Neural cell (in vitro differentiated cells): Measurements from ENCODE around the gene MRPL43. TPM values are rescaled to one million over a fixed set of nuclear protein-coding genes. Genes with fewer than 3 reads are reported as not detected.
A peak's percentile ranks its signal among the peaks of the same experiment; 100 is the strongest.

Experiments
- H2AFZ ChIP-seq: fragments of 200-600, 300-800 bp; sonication (generic), shearing (Covaris generic); 2 replicates; pipeline ENCODE4 v1.6.0; 2014; ENCODE audit warnings: low read depth, mild to moderate bottlenecking, antibody characterized with exemption, low read length, moderate library complexity
- H3F3A ChIP-seq: fragments of 200-600 bp; shearing (Covaris generic); 2 replicates; pipeline ENCODE4 v1.6.1; 2016; ENCODE audit warnings: mild to moderate bottlenecking, moderate library complexity, mixed read lengths, antibody characterized with exemption, low read length; ENCODE audit not compliant: insufficient read depth, poor library complexity, severe bottlenecking
- H3K27ac ChIP-seq: fragments of 200-600, 300-800 bp; sonication (generic), shearing (Covaris generic); 2 replicates; pipeline ENCODE4 v1.5.1; 2014; ENCODE audit warnings: mild to moderate bottlenecking, low read length, moderate library complexity
- H3K27me3 ChIP-seq: fragments of 300-800, 200-600 bp; sonication (generic), shearing (Covaris generic); 2 replicates; pipeline ENCODE4 v1.6.0; 2014; ENCODE audit warnings: mild to moderate bottlenecking, low read depth, low read length, moderate library complexity; ENCODE audit not compliant: insufficient read depth
- H3K36me3 ChIP-seq: fragments of 300-800, 200-600 bp; sonication (generic), shearing (Covaris generic); 2 replicates; pipeline ENCODE4 v1.5.1; 2014; ENCODE audit warnings: mild to moderate bottlenecking, antibody characterized with exemption, low read length, moderate library complexity; ENCODE audit not compliant: insufficient read depth
- H3K4me2 ChIP-seq: fragments of 300-800, 200-600 bp; sonication (generic), shearing (Covaris generic); 2 replicates; pipeline ENCODE4 v1.6.0; 2014; ENCODE audit warnings: mild to moderate bottlenecking, low read length
- H3K4me3 ChIP-seq: fragments of 300-800, 200-600 bp; sonication (generic), shearing (Covaris generic); 2 replicates; pipeline ENCODE4 v1.5.1; 2014; ENCODE audit warnings: mild to moderate bottlenecking, low read length, moderate library complexity
- H3K79me2 ChIP-seq: fragments of 200-600 bp; shearing (Covaris generic); replicated peaks from 2 replicates; pipeline ENCODE4 v1.6.0; 2014; ENCODE audit warnings: mild to moderate bottlenecking, low read length, moderate library complexity; ENCODE audit not compliant: insufficient read depth
- H3K9ac ChIP-seq: fragments of 300-800, 200-600 bp; sonication (generic), shearing (Covaris generic); 2 replicates; pipeline ENCODE4 v1.6.1; 2016; ENCODE audit warnings: mild to moderate bottlenecking, low read length, mixed read lengths
- H3K9me2 ChIP-seq: fragments of 200-600 bp; shearing (Covaris generic); 2 replicates; pipeline ENCODE4 v1.6.1; 2016; ENCODE audit warnings: mild to moderate bottlenecking, low read length, mixed read lengths; ENCODE audit not compliant: insufficient read depth
- H3K9me3 ChIP-seq: fragments of 200-600, 300-800 bp; sonication (generic), shearing (Covaris generic); 2 replicates; pipeline ENCODE4 v1.6.1; 2016; ENCODE audit warnings: mild to moderate bottlenecking, mixed run types, low read length, moderate library complexity, mixed read lengths
- H4K20me1 ChIP-seq: fragments of 200-600 bp; shearing (Covaris generic); 2 replicates; pipeline ENCODE4 v1.6.1; 2016; ENCODE audit warnings: mild to moderate bottlenecking, mixed run types; ENCODE audit not compliant: insufficient read depth
- CTCF ChIP-seq: fragments of 450-650 bp; IDR thresholded peaks from 2 replicates; pipeline ENCODE4 v1.5.1; 2014; ENCODE audit warnings: antibody characterized with exemption, mild to moderate bottlenecking, moderate library complexity; ENCODE audit not compliant: poor library complexity, severe bottlenecking
- EP300 ChIP-seq: fragments of 450-650 bp; conservative IDR thresholded peaks from 2 replicates; pipeline ENCODE4 v1.6.1; 2014; ENCODE audit warnings: antibody characterized with exemption, mild to moderate bottlenecking, moderate library complexity; ENCODE audit not compliant: poor library complexity, severe bottlenecking
- EZH2 ChIP-seq: fragments of 200-600, 300-800 bp; shearing (Covaris generic), sonication (generic); IDR thresholded peaks from 2 replicates; pipeline ENCODE4 v1.6.1; 2014; ENCODE audit warnings: antibody characterized with exemption, low read length, borderline replicate concordance, mild to moderate bottlenecking; ENCODE audit not compliant: insufficient read depth, poor library complexity, severe bottlenecking
- MXI1 ChIP-seq: fragments of 450-650 bp; conservative IDR thresholded peaks from 2 replicates; pipeline ENCODE4 v1.6.1; 2014; ENCODE audit warnings: antibody characterized with exemption, mild to moderate bottlenecking; ENCODE audit not compliant: poor library complexity, severe bottlenecking
- POLR2AphosphoS5 ChIP-seq: IDR thresholded peaks from 2 replicates; pipeline ENCODE4 v1.6.1; 2012
- RAD21 ChIP-seq: fragments of 450-650 bp; conservative IDR thresholded peaks from 2 replicates; pipeline ENCODE4 v1.6.1; 2014; ENCODE audit warnings: antibody characterized with exemption, mild to moderate bottlenecking, moderate library complexity
- REST ChIP-seq: IDR thresholded peaks from 2 replicates; pipeline ENCODE4 v1.6.1; 2012; ENCODE audit warnings: borderline replicate concordance
- SMC3 ChIP-seq: fragments of 450-650 bp; conservative IDR thresholded peaks from 2 replicates; pipeline ENCODE4 v1.6.1; 2014; ENCODE audit warnings: antibody characterized with exemption, mild to moderate bottlenecking, moderate library complexity; ENCODE audit not compliant: poor library complexity
- TAF1 ChIP-seq: IDR thresholded peaks from 2 replicates; pipeline ENCODE4 v1.6.1; 2012; ENCODE audit warnings: low read depth
- polyA plus RNA-seq: library from polyadenylated mRNA; depleted of rRNA; stranded (reverse); fragments of >200 nt; gene quantifications from 2 replicates; pipeline ENCODE4 v1.2.3, GENCODE V29; 2014

MRPL43 gene
- polyA plus RNA-seq, 1 donor from 2014 or later: 121 TPM

- Histone ChIP-seq H3K9ac (no peak overlapping the region), H3K36me3 (no peaks in the 10 kb centered on the region), H3K4me2 (no peak overlapping the region), H3K27ac (no peak overlapping the region), H3K9me3 (no peaks in the 10 kb centered on the region), H3K4me3 (no peak overlapping the region), H2AFZ (no peak overlapping the region), H3K27me3 (no peaks in the 10 kb centered on the region), H3K9me2 (no peaks in the 10 kb centered on the region), H3K79me2 (peaks cover 12% of the 10 kb centered on the region), H4K20me1 (no peaks in the 10 kb centered on the region), H3F3A (no peaks in the 10 kb centered on the region)
- TF ChIP-seq MXI1 (no peak), REST (no peak), RAD21 (no peak), SMC3 (no peak), EP300 (no peak), EZH2 (no peak), TAF1 (no peak), CTCF (no peak), POLR2AphosphoS5 (no peak)
These were observed 1.8 kb upstream of the MRPL43 start for GRCh38 chr10:100989088-100989487.

- Histone ChIP-seq H3K4me3 (peak overlapping the region; percentile 87), H3K27ac (no peak overlapping the region)
These were observed 869 bp upstream of the MRPL43 start for GRCh38 chr10:100988166-100988565.

More at GRCh38 chr10:100988166-100988565, 869 bp upstream of the MRPL43 start:
- TF ChIP-seq CTCF (no peak), TAF1 (no peak), MXI1 (no peak), EZH2 (no peak), SMC3 (no peak), POLR2AphosphoS5 (no peak), REST (no peak), RAD21 (no peak), EP300 (no peak)
- H3F3A ChIP-seq: no peaks in the 10 kb centered on the region
- no peaks in the 10 kb centered on the region for H4K20me1 ChIP-seq
- no peaks in the 10 kb centered on the region for H3K9me2 ChIP-seq
- H2AFZ ChIP-seq: no peak overlapping the region
- H3K9ac ChIP-seq: peak overlapping the region; percentile 93
- H3K4me2 ChIP-seq: peak overlapping the region; percentile 75
- no peaks in the 10 kb centered on the region for H3K36me3 ChIP-seq
- H3K79me2 ChIP-seq: peaks cover 12% of the 10 kb centered on the region
- H3K27me3 ChIP-seq: no peaks in the 10 kb centered on the region
- H3K9me3 ChIP-seq: no peaks in the 10 kb centered on the region
